ENCODE results near the gene SRM.
"Not testable (repeated sequence)": the region's sequence is repeated elsewhere in the genome, so short reads cannot be mapped to it uniquely, and the experiment has no call there.

SRM gene

DNA sequence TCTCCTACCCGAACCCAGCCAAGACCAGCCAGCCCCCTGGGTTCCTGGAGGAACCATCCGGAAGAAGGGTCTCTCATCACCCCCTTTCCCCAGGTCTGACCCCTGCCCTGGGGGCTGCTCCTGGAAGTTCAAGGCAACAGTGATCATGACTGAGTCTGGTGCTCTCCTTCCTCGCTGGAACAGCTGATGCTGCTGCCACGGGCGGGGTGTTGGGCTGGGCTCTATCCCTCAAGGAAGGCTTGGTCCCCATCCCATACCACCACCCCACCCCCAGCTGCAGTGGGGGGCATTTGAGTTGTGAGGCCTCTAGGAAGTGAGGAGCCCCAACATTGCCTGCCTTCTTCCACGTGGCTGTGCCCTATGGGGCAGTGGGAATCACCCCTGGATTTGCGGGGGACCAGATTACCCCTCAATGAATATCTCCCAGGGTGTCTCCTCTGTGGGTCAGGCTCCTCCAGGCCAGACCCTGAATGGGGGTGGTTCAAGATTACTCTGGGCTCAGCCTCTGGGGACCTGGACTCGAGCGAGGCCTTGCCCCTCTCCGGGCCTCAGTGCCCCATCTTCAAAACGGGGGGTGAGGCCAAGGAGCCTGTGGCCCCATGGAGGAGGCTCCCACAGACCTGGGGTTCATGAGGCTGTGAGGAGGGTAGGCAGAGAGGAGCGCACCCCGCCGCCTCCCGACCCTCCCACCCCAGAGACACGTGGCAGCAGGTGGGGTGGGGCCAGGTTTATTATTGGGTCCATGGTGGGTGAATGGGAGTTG, 15.6 kb downstream of the SRM start:
- no peak for DNase-seq

DNA sequence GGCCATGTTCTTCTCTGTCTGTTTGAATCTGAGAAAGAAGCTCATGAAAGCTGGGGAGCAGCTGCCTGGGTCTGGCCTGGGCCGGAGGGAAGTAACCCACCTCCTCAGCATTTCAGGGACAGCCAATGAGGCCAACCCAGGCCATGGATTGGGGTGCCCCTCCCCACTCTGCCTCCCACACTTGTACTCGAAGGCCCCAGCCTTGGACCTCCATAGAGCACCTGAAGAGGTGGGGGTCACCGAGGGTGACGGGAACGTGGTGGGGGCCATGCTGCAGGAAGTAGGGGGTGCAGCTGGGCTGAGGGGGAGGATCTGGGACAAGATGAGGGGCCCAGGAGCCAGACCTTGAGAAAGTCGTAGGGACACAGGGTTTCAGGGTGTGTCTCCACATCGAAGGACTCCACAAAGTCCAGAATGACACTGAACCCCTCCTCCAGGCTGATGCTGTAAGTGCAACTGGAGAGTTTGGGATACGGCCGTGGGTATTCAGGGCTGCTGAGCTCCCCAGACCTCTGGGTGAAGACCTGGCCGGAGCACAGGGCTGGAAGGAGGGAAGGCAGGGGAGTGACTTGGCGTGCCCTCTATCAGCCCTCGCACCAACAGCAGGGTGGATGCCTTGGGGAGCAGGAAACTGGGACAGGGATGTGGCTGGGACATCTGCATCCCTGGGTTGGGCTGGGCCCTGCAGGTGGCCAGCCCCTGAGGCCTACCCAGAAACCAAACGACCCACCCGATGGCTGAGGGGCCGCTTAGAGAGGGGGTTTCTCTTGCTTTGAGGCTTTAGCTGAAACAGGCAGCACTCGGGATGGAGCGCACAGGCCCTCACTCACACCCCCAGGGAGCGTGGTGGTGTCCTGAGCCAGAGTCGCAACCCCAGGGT, 16.6 kb downstream of the SRM start:
- no peak for DNase-seq

DNA sequence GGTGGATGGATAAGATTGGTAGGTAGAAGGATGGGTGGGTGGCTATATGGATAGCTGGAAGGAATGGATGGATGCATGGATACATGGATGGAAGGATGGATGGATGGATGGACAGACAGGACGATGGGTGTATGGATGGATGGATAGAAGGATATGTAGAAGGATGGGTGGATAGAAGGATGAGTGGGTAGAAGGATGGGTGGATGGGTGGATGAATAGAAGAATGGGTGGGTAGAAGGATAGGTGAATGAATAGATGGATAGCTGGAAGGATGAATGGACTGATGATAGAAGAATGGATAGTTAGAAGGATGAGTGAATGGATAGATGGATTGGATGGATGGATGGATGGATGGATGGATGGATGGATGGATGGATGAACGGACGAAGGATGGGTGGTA, 17.8 kb downstream of the SRM start:
- DNase-seq, result no peak

DNA sequence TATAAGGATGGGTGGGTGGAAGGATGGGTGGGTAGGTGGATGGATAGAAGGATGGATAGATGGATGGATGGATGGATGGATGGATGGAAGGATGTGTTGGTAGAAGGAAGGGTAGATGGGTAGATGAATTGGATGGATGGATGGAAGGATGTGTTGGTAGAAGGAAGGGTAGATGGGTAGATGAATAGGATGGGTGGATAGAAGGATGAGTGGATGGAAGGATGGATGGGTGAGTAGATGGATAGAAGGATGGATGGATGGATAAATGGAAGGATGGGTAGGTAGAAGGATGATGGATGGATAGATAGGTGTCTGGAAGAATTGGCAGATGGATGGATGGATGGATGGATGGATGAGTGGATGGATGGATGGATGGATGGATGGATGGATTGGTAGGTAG, 18.8 kb downstream of the SRM start:
- DNase-seq, result no peak

DNA sequence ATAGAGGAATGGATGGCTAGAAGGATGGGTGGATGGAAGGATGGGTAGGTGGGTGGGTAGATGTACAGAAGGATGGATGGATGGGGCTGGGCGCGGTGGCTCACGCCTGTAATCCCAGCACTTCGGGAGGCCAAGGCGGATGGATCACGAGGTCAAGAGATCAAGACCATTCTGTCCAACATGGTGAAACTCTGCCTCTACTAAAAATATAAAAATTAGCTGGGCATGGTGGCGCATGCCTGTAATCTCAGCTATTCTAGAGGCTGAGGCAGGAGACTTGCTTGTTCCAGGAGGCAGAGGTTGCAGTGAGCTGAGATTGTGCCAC, 19.8 kb downstream of the SRM start:
- DNase-seq, result not testable (repeated sequence)

DNA sequence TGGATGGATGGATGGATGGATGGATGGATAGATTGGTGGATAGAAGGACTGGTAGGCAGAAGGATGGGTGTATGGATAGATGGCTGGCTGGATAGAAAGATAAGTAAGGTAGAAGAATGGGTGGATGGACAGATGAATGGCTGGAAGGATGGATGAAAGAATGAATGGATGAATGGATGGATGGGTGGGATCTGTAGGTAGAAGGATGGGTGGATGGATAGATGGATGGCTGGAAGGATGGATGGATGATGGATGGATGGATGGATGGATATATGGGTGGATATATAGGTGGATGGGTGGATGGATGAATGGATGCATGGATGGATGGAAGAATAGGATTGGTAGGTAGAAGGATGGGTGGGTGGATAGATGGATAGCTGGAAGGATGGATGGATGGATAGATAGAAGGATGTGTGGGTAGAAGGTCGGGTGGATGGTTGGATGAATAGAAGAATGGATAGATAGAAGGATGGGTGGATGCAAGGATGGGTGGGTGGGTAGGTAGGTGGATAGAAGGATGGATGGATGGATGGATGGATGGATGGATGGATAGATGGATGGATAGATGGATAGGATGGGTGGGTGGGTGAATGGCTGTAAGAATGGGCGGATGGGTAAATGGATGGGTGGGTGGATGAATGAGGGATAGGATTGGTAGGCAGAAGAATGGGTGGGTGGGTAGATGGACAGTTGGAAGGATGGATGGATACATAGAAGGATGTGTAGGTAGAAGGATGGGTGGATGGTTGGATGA, 20.3 kb downstream of the SRM start:
- no peak for DNase-seq

DNA sequence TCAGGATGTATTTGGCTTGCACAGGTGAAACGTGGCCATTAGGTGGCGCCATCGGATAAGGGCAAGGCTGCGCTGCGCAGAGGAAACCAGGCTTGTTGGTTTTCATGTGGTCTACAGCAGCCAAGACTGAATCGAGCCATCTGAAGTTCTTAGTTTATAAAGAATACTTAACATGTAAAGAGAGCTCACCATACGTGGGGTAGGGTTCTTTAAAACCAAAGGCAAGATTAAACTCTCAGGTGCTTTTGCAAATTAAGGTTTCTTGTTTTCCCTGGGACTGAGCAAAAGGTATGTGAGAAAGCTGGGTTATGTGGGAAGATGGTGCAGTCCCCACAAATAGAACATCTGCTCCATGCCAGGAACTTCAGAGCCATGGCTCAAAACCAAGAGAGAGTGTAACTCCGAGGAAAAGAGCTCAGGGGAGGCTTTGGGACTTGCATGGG, 22.1 kb downstream of the SRM start:
- peak; percentile 49 for DNase-seq

DNA sequence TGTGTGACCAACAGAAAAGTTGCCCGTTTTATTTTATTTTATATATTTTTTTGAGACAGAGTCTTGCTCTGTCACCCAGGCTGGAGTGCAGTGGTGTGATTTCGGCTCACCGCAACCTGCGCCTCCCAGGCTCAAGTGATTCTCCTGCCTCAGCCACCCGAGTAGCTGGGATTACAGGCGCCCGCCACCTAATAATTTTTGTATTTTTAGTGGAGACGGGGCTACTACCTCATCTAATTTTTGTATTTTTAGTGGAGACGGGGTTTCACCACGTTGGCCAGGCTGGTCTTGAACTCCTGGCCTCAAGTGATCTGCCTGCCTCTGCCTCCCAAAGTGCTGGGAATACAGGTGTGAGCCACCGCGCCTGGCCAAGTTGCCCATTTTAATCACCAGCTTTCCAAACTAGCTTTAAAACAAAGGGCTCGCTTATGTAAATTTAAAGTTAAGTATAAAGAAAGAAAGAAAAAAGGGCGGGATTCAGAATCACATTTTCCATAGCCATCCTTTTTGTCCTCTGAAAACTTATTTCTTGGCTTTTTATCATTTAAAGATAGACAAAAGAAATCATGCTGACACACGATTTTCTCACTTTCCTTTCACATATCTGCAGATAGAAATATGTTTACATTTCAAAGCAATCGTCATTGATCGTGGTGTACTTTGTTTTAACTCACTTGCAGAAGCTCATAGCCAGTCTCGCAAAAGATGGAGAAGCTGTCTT, 22.6 kb downstream of the SRM start:
- not testable (repeated sequence) for DNase-seq

DNA sequence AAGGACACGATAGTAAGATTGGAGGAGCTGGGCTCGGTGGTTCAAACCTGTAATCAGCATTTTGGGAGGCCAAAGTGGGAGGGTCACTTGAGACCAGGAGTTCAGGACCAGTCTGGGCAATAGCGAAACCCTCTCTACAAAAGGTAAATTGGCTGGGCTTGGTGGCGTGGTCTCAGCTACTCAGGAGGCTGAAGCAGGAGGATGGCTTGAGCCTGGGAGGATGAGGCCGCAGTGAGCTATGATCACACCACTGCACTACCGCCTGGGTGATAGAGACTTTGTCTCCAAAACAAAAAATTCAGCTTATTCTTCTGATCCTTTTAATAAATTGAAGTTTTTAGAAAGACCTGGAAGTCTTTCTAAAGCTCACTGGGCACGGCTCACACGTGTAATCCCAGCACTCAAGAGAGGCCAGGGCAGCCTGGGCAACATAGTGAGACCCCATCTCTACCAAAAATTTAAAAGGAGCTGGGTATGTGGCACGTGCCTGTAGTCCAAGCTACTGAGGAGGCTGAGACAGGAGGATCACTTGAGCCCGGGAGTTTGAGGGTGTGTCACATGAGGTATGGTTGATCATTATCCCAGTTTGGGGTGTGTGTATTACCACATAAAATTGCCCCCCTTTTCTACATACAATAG, 28.1 kb downstream of the SRM start:
- DNase-seq, result no peak

DNA sequence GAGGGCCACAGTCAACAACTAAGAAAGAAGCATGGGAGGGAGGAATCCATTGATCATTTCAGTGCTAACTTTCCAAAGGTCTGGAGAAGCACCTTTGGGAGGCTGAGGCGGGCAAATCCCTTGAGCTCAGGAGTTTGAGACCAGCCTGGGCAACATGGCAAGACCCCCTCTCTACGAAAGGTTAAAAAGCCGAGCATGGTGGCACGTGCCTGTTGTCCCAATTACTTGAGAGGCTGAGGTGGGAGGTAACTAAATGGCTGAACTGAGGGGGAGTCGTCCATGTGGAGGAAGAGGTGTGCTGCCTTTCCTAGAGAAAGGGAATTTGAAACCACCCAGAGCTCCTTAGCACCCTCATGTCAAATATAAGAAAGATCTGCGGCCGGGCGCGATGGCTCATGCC, 29.0 kb downstream of the SRM start:
- DNase-seq, result no peak

DNA sequence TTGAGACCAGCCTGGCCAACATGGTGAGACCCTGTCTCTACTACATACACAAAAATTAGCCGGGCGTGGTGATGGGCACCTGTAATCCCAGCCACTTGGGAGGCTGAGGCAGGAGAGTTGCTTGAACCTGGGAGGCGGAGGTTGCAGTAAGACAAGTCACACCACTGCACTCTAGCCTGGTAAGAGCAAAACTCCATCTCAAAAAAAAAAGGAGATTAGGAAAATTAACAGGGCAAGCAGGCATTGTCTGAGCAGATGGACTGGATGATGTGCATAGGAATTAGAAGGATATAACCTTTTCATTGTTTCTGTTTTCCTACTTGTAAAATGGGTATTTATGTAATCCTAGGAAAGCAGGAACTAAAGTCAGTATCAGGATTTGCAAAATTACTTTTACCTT, 31.8 kb downstream of the SRM start:
- no peak for DNase-seq

DNA sequence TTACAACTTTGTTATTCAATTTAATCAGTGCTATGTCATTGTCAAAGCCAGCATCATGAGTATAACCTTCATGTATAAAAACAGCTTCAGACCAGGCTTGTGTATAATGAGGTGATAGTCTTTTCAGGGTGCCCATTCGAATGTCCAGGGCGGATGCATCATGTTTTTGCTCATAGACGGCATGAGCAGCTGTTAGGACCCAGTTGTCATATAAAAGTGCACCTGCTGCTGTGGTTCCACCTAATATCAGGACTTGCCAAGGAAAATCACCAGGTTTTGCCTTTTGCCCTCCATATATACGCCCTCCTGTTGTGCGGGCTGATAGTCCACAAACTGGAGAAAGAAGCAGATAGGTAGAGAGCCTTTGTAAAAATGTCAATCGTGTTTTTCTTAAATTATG, 32.5 kb downstream of the SRM start:
- DNase-seq, result no peak

DNA sequence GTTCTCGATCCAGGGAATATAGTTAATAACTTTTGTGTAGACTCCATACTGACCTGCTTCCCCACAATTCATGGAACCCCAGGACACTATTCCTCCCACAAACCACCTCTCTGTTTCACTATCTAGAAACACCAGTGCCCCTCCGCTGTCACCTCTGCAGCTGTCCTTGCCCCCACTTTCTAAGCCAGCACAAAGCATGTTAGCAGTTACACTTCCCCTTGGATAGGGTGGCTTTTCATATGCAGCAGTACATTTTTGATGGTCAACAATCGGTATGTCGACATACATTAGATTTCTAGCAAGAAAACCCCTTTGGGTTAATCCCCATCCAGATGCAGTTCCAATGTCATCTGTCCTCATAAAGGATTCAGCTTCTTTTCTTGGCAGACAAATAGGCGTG, 32.9 kb downstream of the SRM start:
- no peak for DNase-seq

DNA sequence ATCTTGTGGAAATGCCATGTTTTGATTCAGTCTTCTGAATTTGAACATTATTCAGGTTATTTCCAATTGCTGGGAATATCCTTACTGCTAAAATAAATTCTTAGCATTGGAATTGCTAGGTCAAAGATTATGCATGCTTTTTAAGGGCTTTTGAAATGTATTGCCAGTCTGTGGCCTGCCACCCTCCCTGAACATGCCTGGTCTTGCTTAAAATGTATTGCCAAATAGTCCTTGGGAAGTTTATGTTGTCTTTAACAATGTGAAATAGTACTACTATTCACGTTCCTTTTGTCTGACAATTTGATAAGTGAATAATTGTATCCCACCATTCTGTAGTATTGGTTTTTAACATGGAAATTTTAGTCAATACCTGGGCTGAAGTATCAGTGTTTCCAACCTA, 33.8 kb downstream of the SRM start:
- no peak for DNase-seq

DNA sequence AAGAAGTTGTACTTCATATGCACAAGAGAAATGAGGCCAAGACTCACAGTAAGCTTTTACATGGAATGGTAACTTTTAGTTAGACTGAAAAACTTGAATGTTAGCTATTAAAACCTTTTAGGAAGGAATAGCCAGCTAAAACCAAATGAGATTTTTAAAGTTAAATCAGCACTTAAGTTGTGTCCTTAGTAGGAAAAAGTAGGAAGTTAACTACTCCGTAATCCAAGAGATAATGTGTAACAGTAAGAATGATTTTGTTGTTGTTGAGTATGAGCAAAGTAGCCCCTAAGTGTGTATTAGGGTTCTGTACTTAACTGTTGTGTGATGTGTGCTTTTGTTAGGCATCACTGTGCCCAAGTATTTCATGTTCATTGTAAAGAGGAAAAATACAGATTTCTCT, 34.2 kb downstream of the SRM start:
- DNase-seq, result no peak

DNA sequence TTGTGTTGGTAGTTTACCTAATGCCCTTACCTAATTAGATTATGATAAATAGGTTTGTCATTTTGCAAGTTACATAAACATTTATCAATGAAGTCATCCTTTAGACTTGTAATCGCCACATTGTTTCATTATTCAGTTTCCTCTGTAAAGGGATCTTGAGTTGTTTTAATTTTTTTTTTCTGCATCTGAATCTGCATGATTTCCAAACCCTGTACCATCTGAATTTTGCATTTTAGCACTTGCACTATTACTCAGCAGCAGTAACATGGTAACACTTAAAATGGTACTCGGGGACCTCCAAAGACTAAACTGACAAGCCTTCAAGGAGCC, 35.0 kb downstream of the SRM start:
- DNase-seq, result no peak

DNA sequence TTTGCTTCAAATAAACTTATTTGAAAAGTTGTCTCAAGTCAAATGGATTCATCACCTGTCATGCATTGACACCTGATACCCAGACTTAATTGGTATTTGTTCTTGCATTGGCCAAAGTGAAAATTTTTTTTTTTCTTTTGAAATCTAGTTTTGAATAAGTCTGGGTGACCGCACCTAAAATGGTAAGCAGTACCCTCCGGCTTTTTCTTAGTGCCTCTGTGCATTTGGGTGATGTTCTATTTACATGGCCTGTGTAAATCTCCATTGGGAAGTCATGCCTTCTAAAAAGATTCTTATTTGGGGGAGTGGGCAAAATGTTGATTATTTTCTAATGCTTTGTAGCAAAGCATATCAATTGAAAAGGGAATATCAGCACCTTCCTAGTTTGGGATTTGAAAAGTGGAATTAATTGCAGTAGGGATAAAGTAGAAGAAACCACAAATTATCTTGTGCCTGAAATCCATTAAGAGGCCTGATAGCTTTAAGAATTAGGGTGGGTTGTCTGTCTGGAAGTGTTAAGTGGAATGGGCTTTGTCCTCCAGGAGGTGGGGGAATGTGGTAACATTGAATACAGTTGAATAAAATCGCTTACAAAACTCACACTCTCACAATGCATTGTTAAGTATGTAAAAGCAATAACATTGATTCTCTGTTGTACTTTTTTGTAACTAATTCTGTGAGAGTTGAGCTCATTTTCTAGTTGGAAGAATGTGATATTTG, 35.5 kb downstream of the SRM start:
- DNase-seq, result no peak

DNA sequence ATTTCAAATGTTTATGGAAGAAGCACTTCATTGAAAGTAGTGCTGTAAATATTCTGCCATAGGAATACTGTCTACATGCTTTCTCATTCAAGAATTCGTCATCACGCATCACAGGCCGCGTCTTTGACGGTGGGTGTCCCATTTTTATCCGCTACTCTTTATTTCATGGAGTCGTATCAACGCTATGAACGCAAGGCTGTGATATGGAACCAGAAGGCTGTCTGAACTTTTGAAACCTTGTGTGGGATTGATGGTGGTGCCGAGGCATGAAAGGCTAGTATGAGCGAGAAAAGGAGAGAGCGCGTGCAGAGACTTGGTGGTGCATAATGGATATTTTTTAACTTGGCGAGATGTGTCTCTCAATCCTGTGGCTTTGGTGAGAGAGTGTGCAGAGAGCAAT, 36.6 kb downstream of the SRM start:
- no peak for DNase-seq

DNA sequence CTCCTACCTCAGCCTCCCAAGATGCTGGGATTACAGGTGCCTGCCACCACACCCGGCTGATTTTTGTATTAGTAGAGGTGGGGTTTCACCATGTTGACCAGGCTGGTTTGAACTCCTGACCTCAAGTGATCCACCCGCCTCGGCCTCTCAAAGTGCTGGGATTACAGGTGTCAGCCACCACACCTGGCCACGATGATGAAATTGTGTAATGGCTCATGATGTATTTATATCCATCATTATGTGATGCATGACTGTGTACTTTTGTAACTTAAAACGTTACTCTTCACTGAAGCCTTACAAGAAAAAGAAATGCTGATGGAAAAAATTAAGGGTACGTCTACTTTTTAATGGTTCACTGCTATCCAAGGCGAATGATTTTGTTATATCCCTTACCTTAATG, 39.8 kb downstream of the SRM start:
- no peak for DNase-seq

DNA sequence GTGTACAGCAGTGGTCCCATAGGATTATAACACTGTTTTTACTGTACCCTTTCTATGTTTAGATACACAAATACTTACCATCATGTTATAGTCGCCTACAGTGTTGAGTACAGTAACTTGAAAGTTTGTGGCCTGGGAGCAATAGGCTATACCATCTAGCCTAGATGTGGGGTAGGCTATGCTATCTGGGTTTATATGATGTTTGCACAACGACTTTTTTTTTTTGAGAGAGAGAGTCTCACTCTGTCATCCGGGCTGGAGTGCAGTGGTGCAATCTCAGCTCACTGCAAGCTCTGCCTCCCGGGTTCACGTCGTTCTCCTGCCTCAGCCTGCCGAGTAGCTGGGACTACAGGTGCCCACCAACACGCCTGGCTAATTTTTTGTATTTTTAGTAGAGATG, 40.5 kb downstream of the SRM start:
- not testable (repeated sequence) for DNase-seq

DNA sequence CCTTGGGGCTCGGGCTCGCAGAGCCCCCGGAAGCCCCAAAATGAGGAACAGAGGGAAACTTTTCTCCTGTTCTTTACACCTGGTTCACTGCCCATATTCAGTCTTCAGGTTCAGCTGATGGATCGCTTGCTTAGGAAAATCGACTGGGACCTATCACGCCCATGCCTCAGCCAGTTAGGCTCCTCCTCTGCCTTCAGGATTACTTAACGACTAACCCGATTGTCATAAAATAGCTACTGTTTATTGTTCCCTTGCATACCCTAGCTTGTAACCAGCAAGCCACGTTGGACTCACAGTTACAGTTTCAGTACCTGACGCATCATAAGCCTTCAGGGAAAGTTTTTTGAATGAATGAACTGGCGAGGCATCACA, 46.7 kb downstream of the SRM start:
- no peak for DNase-seq
